Transverse colon (tissue), 4 donors: ENCODE measurements around the gene PI4KA.
"Not testable (repeated sequence)": the region's sequence is repeated elsewhere in the genome, so short reads cannot be mapped to it uniquely, and the experiment has no call there.

Source experiments
- EP300 ChIP-seq: sonication (generic); formaldehyde crosslinking; IDR thresholded peaks from one replicate; pipeline ENCODE4 v1.6.1; 2017; ENCODE audit warnings: antibody characterized with exemption, low read depth
- POLR2A ChIP-seq: fragments of 450-650 bp; IDR thresholded peaks from one replicate; pipeline ENCODE4 v1.6.1; 2016; ENCODE audit warnings: antibody characterized with exemption, mild to moderate bottlenecking, moderate library complexity
- POLR2AphosphoS5 ChIP-seq, 3 donors: sonication (generic); formaldehyde crosslinking; IDR thresholded peaks; one replicate each; pipeline ENCODE4 v1.6.1; 2016; ENCODE audit warnings: antibody characterized with exemption in 3 of 3
- TF ChIP-seq, protein P1 (sequence below), 5 experiments: fragments of 200-600 bp in 3 of 5; fragments of 450-650 bp in 2 of 5; sonication (generic) in 3 of 5; IDR thresholded peaks; 1 replicate in 2 of 5; 2 replicates in 3 of 5; pipeline ENCODE4 v1.5.1; 2016 to 2017; ENCODE audit warnings: antibody characterized with exemption in 5 of 5, inconsistent platforms in 3 of 5, mild to moderate bottlenecking in 2 of 5, moderate library complexity in 1 of 5

DNA sequence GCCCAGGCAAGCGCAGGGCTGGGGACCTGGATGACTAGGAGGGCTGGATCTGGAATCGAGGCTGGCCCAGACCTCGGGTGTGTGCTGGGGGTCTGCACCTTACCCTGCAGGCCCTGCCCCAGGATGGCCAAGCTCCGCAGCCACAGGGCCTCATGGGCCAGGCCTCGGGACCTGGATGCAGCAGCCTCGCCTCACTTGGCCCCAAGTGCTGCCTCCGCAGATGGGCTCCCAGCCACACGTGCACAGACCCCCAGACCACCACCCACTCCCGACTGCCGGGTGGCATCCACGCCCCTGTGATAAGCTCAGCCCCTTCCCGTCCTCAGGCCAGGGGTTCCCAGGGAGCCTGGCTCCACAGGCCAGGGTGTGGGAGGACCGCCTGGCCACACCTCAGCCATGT, 188.7 kb downstream of the PI4KA start:
- not testable (repeated sequence) for TF ChIP-seq POLR2A; EP300; POLR2AphosphoS5 (IDR thresholded peaks at IDR 0.05)
- TF ChIP-seq, protein P1, sequence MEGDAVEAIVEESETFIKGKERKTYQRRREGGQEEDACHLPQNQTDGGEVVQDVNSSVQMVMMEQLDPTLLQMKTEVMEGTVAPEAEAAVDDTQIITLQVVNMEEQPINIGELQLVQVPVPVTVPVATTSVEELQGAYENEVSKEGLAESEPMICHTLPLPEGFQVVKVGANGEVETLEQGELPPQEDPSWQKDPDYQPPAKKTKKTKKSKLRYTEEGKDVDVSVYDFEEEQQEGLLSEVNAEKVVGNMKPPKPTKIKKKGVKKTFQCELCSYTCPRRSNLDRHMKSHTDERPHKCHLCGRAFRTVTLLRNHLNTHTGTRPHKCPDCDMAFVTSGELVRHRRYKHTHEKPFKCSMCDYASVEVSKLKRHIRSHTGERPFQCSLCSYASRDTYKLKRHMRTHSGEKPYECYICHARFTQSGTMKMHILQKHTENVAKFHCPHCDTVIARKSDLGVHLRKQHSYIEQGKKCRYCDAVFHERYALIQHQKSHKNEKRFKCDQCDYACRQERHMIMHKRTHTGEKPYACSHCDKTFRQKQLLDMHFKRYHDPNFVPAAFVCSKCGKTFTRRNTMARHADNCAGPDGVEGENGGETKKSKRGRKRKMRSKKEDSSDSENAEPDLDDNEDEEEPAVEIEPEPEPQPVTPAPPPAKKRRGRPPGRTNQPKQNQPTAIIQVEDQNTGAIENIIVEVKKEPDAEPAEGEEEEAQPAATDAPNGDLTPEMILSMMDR (IDR thresholded peaks at IDR 0.05): not testable (repeated sequence)
